Cardiac muscle cell (in vitro differentiated cells and primary cell): Measurements from ENCODE around the gene PRDX2. TPM values are rescaled to one million over a fixed set of nuclear protein-coding genes. Genes with fewer than 3 reads are reported as not detected.

Experiments used
- DNase-seq, 2 donors: peaks; one replicate each; pipeline versions ENCODE4 v3.0.0 to v3.0.0-alpha.2; 2010 to 2017; ENCODE audit warnings: low read depth in 1 of 2, low spot score in 1 of 2
- H3K27ac ChIP-seq: fragments of 200-600 bp; sonication (generic); 2 replicates; pipeline ENCODE4 v1.5.1; 2016
- H3K27me3 ChIP-seq: fragments of 200-600 bp; sonication (generic); 2 replicates; pipeline ENCODE4 v1.6.0; 2016; ENCODE audit warnings: control low read depth
- H3K36me3 ChIP-seq: fragments of 200-600 bp; sonication (generic); 2 replicates; pipeline ENCODE4 v1.5.1; 2016; ENCODE audit warnings: control low read depth
- H3K4me1 ChIP-seq: fragments of 200-600 bp; sonication (generic); 2 replicates; pipeline ENCODE4 v1.8.1; 2017; ENCODE audit warnings: low read depth, mild to moderate bottlenecking, mixed run types
- H3K4me3 ChIP-seq: fragments of 200-600 bp; sonication (generic); 2 replicates; pipeline ENCODE4 v1.5.1; 2016; ENCODE audit warnings: mild to moderate bottlenecking
- H3K9me3 ChIP-seq: fragments of 200-600 bp; sonication (generic); 2 replicates; pipeline ENCODE4 v1.5.1; 2017; ENCODE audit warnings: low read depth, mild to moderate bottlenecking, control low read depth
- CTCF ChIP-seq: IDR thresholded peaks from 2 replicates; pipeline ENCODE4 v1.5.1; 2012; ENCODE audit warnings: low read depth, mild to moderate bottlenecking, low read length
- polyA plus RNA-seq: library from polyadenylated mRNA; unstranded; fragments of >200 nt; fragmentation: Nextera tagmentation; extraction: Ambion mirVana; gene quantifications from 2 replicates; pipeline ENCODE4 v1.2.1, GENCODE V29; 2016
- total RNA-seq: library from RNA; depleted of rRNA; stranded (reverse); fragments of >200 nt; gene quantifications from 2 replicates; pipeline ENCODE4 v1.2.3, GENCODE V29; 2016

Gene PRDX2
- total and polyA plus RNA-seq, 2 experiments from 2014 or later, result 1,316 to 1,719 TPM

- Histone ChIP-seq H3K27me3 (no peaks in the 10 kb centered on the region), H3K27ac (peak overlapping the region; percentile 7), H3K36me3 (peaks cover 4% of the 10 kb centered on the region), H3K4me1 (peaks cover 3% of the 10 kb centered on the region), H3K9me3 (no peaks in the 10 kb centered on the region), H3K4me3 (peak overlapping the region; percentile 42)
- TF ChIP-seq CTCF, result no peak
- DNase-seq, result peak in 1 of 2 donors; percentile 60
Observed at GRCh38 chr19:12794196-12794941, 7.2 kb downstream of the PRDX2 start.

- peak; percentile 93 to 97 for DNase-seq
- Histone ChIP-seq H3K4me1 (peaks cover 12% of the 10 kb centered on the region), H3K9me3 (no peaks in the 10 kb centered on the region), H3K27me3 (no peaks in the 10 kb centered on the region), H3K4me3 (peak overlapping the region; percentile 42), H3K27ac (peak overlapping the region; percentile 82), H3K36me3 (no peaks in the 10 kb centered on the region)
- TF ChIP-seq CTCF, result no peak
Observed at GRCh38 chr19:12793290-12794195, 8.1 kb downstream of the PRDX2 start.

- no peak for DNase-seq
- H3K27ac ChIP-seq, result peak overlapping the region; percentile 82
- TF ChIP-seq CTCF, result no peak
- H3K4me3 ChIP-seq, result peak overlapping the region; percentile 42
- H3K9me3 ChIP-seq, result no peaks in the 10 kb centered on the region
- H3K27me3 ChIP-seq, result no peaks in the 10 kb centered on the region
- no peaks in the 10 kb centered on the region for H3K36me3 ChIP-seq
- H3K4me1 ChIP-seq, result peaks cover 18% of the 10 kb centered on the region
Observed at GRCh38 chr19:12792853-12793289, 8.7 kb downstream of the PRDX2 start.

GRCh38 chr19:12792051-12792852, 9.3 kb downstream of the PRDX2 start:
- peak overlapping the region; percentile 82 for H3K27ac ChIP-seq

More at GRCh38 chr19:12792051-12792852, 9.3 kb downstream of the PRDX2 start:
- Histone ChIP-seq H3K9me3 (no peaks in the 10 kb centered on the region), H3K27me3 (no peaks in the 10 kb centered on the region), H3K36me3 (no peaks in the 10 kb centered on the region), H3K4me1 (peaks cover 18% of the 10 kb centered on the region), H3K4me3 (peak overlapping the region; percentile 42)
- peak; percentile 67 to 74 for DNase-seq
- no peak for TF ChIP-seq CTCF
